ENCODE results near the gene FAM20A.

FAM20A gene

DNA sequence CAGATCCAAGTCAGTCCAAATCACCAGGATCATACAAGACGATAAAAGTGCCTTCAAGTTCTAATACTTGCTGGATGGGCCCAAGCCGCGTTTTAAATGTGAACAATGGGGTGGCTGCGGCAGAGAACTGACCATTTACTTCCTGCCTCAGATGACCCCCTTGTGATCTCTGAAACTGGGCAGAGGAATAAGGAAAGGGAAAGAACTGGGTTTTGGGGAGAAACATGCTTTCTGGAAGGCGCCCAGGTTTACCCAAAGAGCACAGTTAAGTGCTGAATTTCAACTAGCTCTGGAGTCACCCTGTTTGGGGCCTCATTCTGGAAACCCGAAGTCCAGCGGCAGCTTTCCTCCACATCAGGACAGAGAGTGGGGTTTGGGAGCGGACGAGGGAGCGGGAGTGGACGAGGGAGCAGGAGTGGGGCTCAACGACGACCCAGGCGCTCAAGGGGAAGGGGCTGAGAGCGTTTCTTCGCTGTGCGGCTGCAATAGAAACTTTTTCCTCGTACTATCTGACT, 1.6 kb downstream of the FAM20A start:
- peaks cover 14 to 55% (median 29%) of the 10 kb centered on the region in 5 donors for H3K27me3 ChIP-seq (ENCODE audit: control insufficient read depth in 5 of 5, insufficient read depth in 4 of 5, low read length in 5 of 5)
- peak overlapping the region; percentile 81 for H3K27ac ChIP-seq (ENCODE audit: low read depth, low read length)
- peak overlapping the region; percentile 58 to 78 (median 68) for H3K4me3 ChIP-seq (ENCODE audit: low read depth in 1 of 5, low read length in 5 of 5)
- H3K36me3 ChIP-seq (ENCODE audit: control insufficient read depth in 5 of 5, insufficient read depth in 5 of 5, low read length in 5 of 5): no peaks in the 10 kb centered on the region
- H3K9ac ChIP-seq (ENCODE audit: low read length in 5 of 5): peak overlapping the region in 4 of 5 donors; percentile 66 to 85 (median 73)
- H3K9me3 ChIP-seq (ENCODE audit: control insufficient read depth in 5 of 5, low read length in 5 of 5): no peaks in the 10 kb centered on the region
- H3K4me1 ChIP-seq (ENCODE audit: control insufficient read depth in 5 of 5, insufficient read depth in 5 of 5, low read length in 5 of 5): peaks cover 0 to 64% (median 34%) of the 10 kb centered on the region in 5 donors

DNA sequence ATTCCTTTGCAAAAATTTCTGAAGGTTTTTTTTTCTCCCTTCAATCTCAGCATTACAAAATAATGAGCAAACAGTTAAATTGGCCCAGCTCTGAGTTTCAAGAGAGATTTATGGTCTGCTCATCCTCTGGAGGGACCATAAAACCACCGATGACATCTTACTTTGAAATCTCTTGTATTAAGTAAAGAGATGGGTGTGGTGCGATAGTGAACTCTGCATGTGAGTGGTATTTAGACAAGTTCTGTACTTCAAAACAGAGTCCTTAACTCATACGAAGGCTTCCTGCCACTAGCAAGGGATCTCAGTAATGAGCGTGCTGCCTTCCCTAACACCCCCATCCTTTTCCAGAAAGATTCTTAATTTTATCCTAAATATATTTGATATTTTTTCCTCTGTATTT, 2.1 kb downstream of the FAM20A start:
- Histone ChIP-seq H3K27ac (ENCODE audit: low read depth, low read length) (peak overlapping the region; percentile 81), H3K27me3 (ENCODE audit: control insufficient read depth in 5 of 5, insufficient read depth in 4 of 5, low read length in 5 of 5) (peaks cover 14 to 56% (median 29%) of the 10 kb centered on the region in 5 donors), H3K4me1 (ENCODE audit: control insufficient read depth in 5 of 5, insufficient read depth in 5 of 5, low read length in 5 of 5) (peaks cover 0 to 68% (median 38%) of the 10 kb centered on the region in 5 donors), H3K4me3 (ENCODE audit: low read depth in 1 of 5, low read length in 5 of 5) (peak overlapping the region; percentile 58 to 78 (median 68)), H3K36me3 (ENCODE audit: control insufficient read depth in 5 of 5, insufficient read depth in 5 of 5, low read length in 5 of 5) (no peaks in the 10 kb centered on the region), H3K9me3 (ENCODE audit: control insufficient read depth in 5 of 5, low read length in 5 of 5) (no peaks in the 10 kb centered on the region), H3K9ac (ENCODE audit: low read length in 5 of 5) (peak overlapping the region in 3 of 5 donors; percentile 66 to 85 (median 68))

DNA sequence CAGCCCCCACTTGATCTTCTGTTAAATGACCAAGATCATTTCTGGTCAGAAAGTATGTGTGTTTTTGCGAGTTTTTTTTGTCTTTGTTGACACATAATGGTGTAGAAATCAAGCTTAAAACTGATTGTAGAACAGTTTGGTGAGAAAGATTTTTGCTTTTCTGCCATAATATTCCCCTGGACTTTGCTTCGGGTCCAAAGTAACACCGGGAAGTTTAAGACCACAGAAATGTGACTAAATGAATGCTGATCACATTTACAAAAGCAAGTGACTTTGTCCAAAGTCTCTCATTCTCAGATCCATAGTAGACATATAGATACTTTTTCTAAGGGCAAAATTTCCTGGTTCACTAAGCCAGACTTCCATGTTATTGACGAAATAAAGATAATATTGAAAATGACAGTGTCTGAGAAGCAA, 2.6 kb downstream of the FAM20A start:
- H3K9ac ChIP-seq (ENCODE audit: low read length in 5 of 5): peak overlapping the region in 1 of 5 donors; percentile 68
- no peaks in the 10 kb centered on the region for H3K36me3 ChIP-seq (ENCODE audit: control insufficient read depth in 5 of 5, insufficient read depth in 5 of 5, low read length in 5 of 5)
- H3K9me3 ChIP-seq (ENCODE audit: control insufficient read depth in 5 of 5, low read length in 5 of 5): no peaks in the 10 kb centered on the region
- H3K27ac ChIP-seq (ENCODE audit: low read depth, low read length): peak overlapping the region; percentile 81
- H3K4me1 ChIP-seq (ENCODE audit: control insufficient read depth in 5 of 5, insufficient read depth in 5 of 5, low read length in 5 of 5): peaks cover 2 to 70% (median 41%) of the 10 kb centered on the region in 5 donors
- H3K4me3 ChIP-seq (ENCODE audit: low read depth in 1 of 5, low read length in 5 of 5): peak overlapping the region in 4 of 5 donors; percentile 67 to 78 (median 70)
- H3K27me3 ChIP-seq (ENCODE audit: control insufficient read depth in 5 of 5, insufficient read depth in 4 of 5, low read length in 5 of 5): peaks cover 14 to 55% (median 29%) of the 10 kb centered on the region in 5 donors

DNA sequence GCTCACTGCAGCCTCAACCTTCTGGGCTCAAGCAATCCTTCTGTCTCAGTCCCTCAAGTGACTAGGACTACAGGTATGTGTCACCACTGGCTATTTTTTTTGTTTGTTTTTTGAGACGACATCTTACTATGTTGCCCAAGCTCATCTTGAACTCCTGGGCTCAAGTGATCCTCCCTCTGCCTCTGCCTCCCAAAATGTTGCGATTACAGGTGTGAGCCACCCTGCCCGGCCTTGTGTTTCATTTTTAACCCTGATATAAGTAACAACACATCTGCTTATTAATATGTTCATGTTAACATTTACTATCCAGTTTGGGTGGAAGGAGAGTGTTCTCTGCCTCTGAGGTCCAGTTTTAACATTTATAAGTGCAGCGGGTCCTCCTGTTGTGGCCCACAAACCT, 3.1 kb downstream of the FAM20A start:
- Histone ChIP-seq H3K4me3 (ENCODE audit: low read depth in 1 of 5, low read length in 5 of 5) (peak overlapping the region in 4 of 5 donors; percentile 67 to 78 (median 70)), H3K9me3 (ENCODE audit: control insufficient read depth in 5 of 5, low read length in 5 of 5) (no peaks in the 10 kb centered on the region), H3K27me3 (ENCODE audit: control insufficient read depth in 5 of 5, insufficient read depth in 4 of 5, low read length in 5 of 5) (peaks cover 14 to 51% (median 29%) of the 10 kb centered on the region in 5 donors), H3K4me1 (ENCODE audit: control insufficient read depth in 5 of 5, insufficient read depth in 5 of 5, low read length in 5 of 5) (peaks cover 3 to 72% (median 46%) of the 10 kb centered on the region in 5 donors), H3K9ac (ENCODE audit: low read length in 5 of 5) (no peak overlapping the region), H3K27ac (ENCODE audit: low read depth, low read length) (peak overlapping the region; percentile 81), H3K36me3 (ENCODE audit: control insufficient read depth in 5 of 5, insufficient read depth in 5 of 5, low read length in 5 of 5) (no peaks in the 10 kb centered on the region)

DNA sequence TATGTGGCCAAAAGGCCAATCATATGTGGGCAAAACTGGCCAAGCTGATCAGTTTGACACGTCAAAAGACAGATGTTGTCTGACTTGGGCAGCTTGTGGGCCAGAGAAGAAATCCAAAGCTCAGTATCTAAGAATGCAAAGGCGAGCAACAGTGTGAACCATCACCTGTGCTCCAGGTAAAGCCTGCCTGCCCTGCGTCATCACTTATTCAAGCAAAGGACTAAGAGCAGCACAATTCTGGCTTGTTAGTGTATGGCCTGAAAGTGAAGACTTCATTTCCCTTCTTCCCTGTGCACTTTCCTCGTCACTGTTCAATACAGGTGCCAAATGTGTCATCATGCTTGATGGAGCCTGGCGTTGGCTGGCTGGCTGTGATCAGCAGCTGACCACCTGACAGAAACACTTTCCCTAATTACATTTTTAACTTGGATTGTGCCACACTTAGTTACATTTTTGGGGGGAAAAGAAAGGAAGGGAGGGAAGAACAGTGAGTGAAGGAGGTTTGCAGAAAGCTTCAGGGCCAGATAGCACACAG, 4.7 kb downstream of the FAM20A start:
- H3K36me3 ChIP-seq (ENCODE audit: control insufficient read depth in 5 of 5, insufficient read depth in 5 of 5, low read length in 5 of 5): no peaks in the 10 kb centered on the region
- H3K27ac ChIP-seq (ENCODE audit: low read depth, low read length): no peak overlapping the region
- no peak overlapping the region for H3K9ac ChIP-seq (ENCODE audit: low read length in 5 of 5)
- H3K9me3 ChIP-seq (ENCODE audit: control insufficient read depth in 5 of 5, low read length in 5 of 5): no peaks in the 10 kb centered on the region
- H3K27me3 ChIP-seq (ENCODE audit: control insufficient read depth in 5 of 5, insufficient read depth in 4 of 5, low read length in 5 of 5): peaks cover 7 to 37% (median 23%) of the 10 kb centered on the region in 5 donors
- peak overlapping the region in 2 of 5 donors; percentile 9 to 19 for H3K4me3 ChIP-seq (ENCODE audit: low read depth in 1 of 5, low read length in 5 of 5)
- H3K4me1 ChIP-seq (ENCODE audit: control insufficient read depth in 5 of 5, insufficient read depth in 5 of 5, low read length in 5 of 5): peaks cover 6 to 70% (median 52%) of the 10 kb centered on the region in 5 donors

DNA sequence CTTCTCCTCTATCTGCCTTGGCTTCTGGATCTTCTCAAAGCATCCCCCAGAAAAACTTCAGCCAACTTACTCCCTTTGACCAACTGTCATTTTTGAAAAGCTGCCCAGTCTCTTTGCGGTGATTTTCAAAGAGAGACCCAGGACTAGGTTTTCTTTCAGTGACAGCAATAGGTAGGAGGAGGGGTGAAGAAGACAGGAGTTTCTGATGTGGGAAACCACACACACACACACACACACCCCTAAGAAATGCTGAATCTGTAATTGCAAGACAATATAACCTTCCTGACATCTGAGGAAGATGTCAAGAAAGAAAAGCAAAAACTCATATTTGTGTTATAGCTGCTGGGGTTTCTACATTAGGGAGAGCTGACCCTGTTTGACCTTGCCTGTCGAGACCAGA, 5.2 kb downstream of the FAM20A start:
- no peaks in the 10 kb centered on the region for H3K36me3 ChIP-seq (ENCODE audit: control insufficient read depth in 5 of 5, insufficient read depth in 5 of 5, low read length in 5 of 5)
- H3K27ac ChIP-seq (ENCODE audit: low read depth, low read length): peak overlapping the region; percentile 30
- H3K27me3 ChIP-seq (ENCODE audit: control insufficient read depth in 5 of 5, insufficient read depth in 4 of 5, low read length in 5 of 5): peaks cover 4 to 37% (median 20%) of the 10 kb centered on the region in 5 donors
- peaks cover 6 to 69% (median 48%) of the 10 kb centered on the region in 5 donors for H3K4me1 ChIP-seq (ENCODE audit: control insufficient read depth in 5 of 5, insufficient read depth in 5 of 5, low read length in 5 of 5)
- no peaks in the 10 kb centered on the region for H3K9me3 ChIP-seq (ENCODE audit: control insufficient read depth in 5 of 5, low read length in 5 of 5)
- H3K9ac ChIP-seq (ENCODE audit: low read length in 5 of 5): no peak overlapping the region
- H3K4me3 ChIP-seq (ENCODE audit: low read depth in 1 of 5, low read length in 5 of 5): no peak overlapping the region

DNA sequence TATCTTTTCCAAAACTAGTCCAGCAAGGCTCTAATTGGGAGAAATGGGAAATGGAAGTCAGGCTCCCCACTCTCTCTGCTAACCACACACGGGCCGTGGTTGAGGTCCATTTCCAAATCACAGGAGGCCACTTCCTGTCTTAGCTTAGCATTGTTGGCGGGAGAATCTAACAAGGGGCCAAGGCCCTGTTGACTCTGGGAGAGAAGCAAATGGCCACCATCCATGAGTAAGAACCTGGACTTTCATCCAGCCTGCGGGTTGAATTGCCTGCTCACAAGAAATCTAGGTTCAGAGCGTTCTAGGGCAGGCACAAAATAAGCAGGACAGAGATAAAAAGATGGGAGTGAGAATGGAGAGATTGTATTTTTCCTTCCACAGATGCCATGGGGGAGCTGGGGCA, 5.7 kb downstream of the FAM20A start:
- H3K27me3 ChIP-seq (ENCODE audit: control insufficient read depth in 5 of 5, insufficient read depth in 4 of 5, low read length in 5 of 5): peaks cover 4 to 37% (median 19%) of the 10 kb centered on the region in 5 donors
- peaks cover 6 to 66% (median 45%) of the 10 kb centered on the region in 5 donors for H3K4me1 ChIP-seq (ENCODE audit: control insufficient read depth in 5 of 5, insufficient read depth in 5 of 5, low read length in 5 of 5)
- peak overlapping the region; percentile 30 for H3K27ac ChIP-seq (ENCODE audit: low read depth, low read length)
- H3K4me3 ChIP-seq (ENCODE audit: low read depth in 1 of 5, low read length in 5 of 5): peak overlapping the region in 1 of 5 donors; percentile 4
- no peak overlapping the region for H3K9ac ChIP-seq (ENCODE audit: low read length in 5 of 5)
- no peaks in the 10 kb centered on the region for H3K9me3 ChIP-seq (ENCODE audit: control insufficient read depth in 5 of 5, low read length in 5 of 5)
- no peaks in the 10 kb centered on the region for H3K36me3 ChIP-seq (ENCODE audit: control insufficient read depth in 5 of 5, insufficient read depth in 5 of 5, low read length in 5 of 5)

DNA sequence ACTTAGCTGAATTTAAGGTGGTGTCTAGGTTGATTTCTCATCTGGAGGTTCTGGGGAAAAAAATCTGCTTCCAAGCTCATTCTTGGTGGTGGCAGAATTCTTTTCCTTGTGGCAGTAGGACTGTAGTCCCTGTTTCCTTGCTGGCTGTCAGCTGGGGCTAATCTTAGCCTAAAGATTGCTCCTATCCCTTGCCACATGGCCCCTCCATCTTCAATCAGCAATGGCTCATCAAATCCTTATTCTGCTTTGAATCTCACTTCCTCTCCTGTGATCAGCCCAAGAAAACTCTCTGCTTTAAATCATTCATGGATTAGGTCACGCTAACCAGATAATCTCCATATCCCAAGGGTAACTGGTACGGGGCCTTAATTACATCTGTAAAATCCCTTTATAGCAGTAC, 6.6 kb downstream of the FAM20A start:
- Histone ChIP-seq H3K4me1 (ENCODE audit: control insufficient read depth in 5 of 5, insufficient read depth in 5 of 5, low read length in 5 of 5) (peaks cover 8 to 56% (median 37%) of the 10 kb centered on the region in 5 donors), H3K9me3 (ENCODE audit: control insufficient read depth in 5 of 5, low read length in 5 of 5) (no peaks in the 10 kb centered on the region), H3K27ac (ENCODE audit: low read depth, low read length) (no peak overlapping the region)

DNA sequence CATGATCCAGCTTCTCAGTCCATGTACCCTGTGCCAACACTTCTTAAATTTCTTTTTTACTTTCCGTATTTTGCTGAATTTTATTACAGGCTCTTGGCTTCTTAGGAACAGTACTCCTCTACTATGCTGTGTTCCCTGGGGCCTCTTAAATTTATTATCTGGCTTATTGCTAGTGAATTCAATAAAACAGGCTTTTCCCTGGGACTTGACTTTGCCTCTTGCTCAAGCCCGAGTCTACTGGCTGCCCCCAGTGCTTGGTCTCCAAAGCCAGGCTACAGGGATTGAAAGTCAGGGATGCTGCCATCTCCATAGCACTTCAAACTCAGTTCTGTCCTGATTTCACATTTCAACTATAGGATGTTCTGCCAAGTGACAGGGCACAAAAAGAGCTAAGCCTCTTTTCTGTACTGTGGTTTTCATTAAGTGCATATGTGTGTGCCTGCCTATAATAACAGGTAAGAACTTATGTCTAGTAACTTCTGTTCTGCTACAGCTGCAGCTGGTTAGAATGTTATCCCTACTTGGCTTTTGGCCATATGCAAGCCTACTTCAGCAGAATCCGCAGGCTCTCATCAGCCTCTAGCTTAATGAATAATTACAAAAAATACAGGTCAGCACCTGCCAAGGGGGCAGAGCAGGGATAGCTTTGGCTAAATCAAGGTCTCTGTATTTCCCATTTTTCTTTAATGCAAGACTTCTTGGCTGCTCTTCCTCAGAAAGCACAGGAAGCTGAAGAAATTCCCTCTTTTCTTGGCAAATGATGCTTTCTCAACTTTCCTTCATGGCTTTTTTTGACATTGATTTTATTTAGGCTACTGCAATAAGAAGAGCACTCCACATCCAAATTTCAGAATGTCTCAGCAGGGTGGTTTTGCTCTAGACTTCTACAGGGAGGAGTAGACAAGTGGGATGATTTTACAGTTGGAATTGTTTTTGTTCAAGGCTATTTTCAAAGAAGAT, 8.2 kb downstream of the FAM20A start:
- H3K27me3 ChIP-seq (ENCODE audit: control insufficient read depth in 5 of 5, insufficient read depth in 4 of 5, low read length in 5 of 5): peaks cover 0 to 21% (median 5%) of the 10 kb centered on the region in 5 donors
- no peak overlapping the region for H3K27ac ChIP-seq (ENCODE audit: low read depth, low read length)
- no peak overlapping the region for H3K9ac ChIP-seq (ENCODE audit: low read length in 5 of 5)
- peaks cover 0 to 3% (median 0%) of the 10 kb centered on the region in 5 donors for H3K36me3 ChIP-seq (ENCODE audit: control insufficient read depth in 5 of 5, insufficient read depth in 5 of 5, low read length in 5 of 5)
- peaks cover 8 to 46% (median 37%) of the 10 kb centered on the region in 5 donors for H3K4me1 ChIP-seq (ENCODE audit: control insufficient read depth in 5 of 5, insufficient read depth in 5 of 5, low read length in 5 of 5)
- H3K9me3 ChIP-seq (ENCODE audit: control insufficient read depth in 5 of 5, low read length in 5 of 5): peaks cover 0 to 5% (median 3%) of the 10 kb centered on the region in 5 donors
- no peak overlapping the region for H3K4me3 ChIP-seq (ENCODE audit: low read depth in 1 of 5, low read length in 5 of 5)

More for the DNA sequence above, 6.6 kb downstream of the FAM20A start:
- H3K27me3 ChIP-seq (ENCODE audit: control insufficient read depth in 5 of 5, insufficient read depth in 4 of 5, low read length in 5 of 5): peaks cover 0 to 32% (median 12%) of the 10 kb centered on the region in 5 donors
- H3K36me3 ChIP-seq (ENCODE audit: control insufficient read depth in 5 of 5, insufficient read depth in 5 of 5, low read length in 5 of 5): peaks cover 0 to 3% (median 0%) of the 10 kb centered on the region in 5 donors
- no peak overlapping the region for H3K9ac ChIP-seq (ENCODE audit: low read length in 5 of 5)
- H3K4me3 ChIP-seq (ENCODE audit: low read depth in 1 of 5, low read length in 5 of 5): no peak overlapping the region

Data from subcutaneous abdominal adipose tissue (tissue), 5 donors.